OCI-LY1 (cell line): Measurements from ENCODE around the gene ZNF552.
"Not testable (repeated sequence)": the region's sequence is repeated elsewhere in the genome, so short reads cannot be mapped to it uniquely, and the experiment has no call there.

Experiments
- H2AFZ ChIP-seq: fragments of 200-600 bp; sonication (generic), shearing (Covaris generic); 2 replicates; pipeline ENCODE4 v1.6.0; 2014; ENCODE audit warnings: antibody characterized with exemption, mild to moderate bottlenecking, low read length
- H3F3A ChIP-seq: fragments of 200-600 bp; sonication (generic), shearing (Covaris generic); 2 replicates; pipeline ENCODE4 v1.6.0; 2014; ENCODE audit warnings: mild to moderate bottlenecking, antibody characterized with exemption, low read length, moderate library complexity; ENCODE audit not compliant: insufficient read depth
- H3K27ac ChIP-seq: fragments of 200-600 bp; sonication (generic); 2 replicates; pipeline ENCODE4 v1.5.1; 2014; ENCODE audit warnings: low read length, mixed run types, mild to moderate bottlenecking, low read depth; ENCODE audit not compliant: poor library complexity, severe bottlenecking
- H3K27me3 ChIP-seq: fragments of 200-600 bp; sonication (generic); 2 replicates; pipeline ENCODE4 v1.6.0; 2014; ENCODE audit warnings: antibody characterized with exemption, mild to moderate bottlenecking, low read length, moderate library complexity; ENCODE audit not compliant: insufficient read depth
- H3K36me3 ChIP-seq: fragments of 200-600 bp; sonication (generic); 2 replicates; pipeline ENCODE4 v1.6.1; 2014; ENCODE audit warnings: mild to moderate bottlenecking, antibody characterized with exemption, low read length, moderate library complexity, mixed read lengths; ENCODE audit not compliant: insufficient read depth
- H3K4me1 ChIP-seq: fragments of 200-600 bp; sonication (generic); 2 replicates; pipeline ENCODE4 v1.5.1; 2014; ENCODE audit warnings: mild to moderate bottlenecking, low read length, moderate library complexity; ENCODE audit not compliant: insufficient read depth, severe bottlenecking
- H3K4me2 ChIP-seq: fragments of 200-600 bp; sonication (generic), shearing (Covaris generic); 2 replicates; pipeline ENCODE4 v1.6.1; 2014; ENCODE audit warnings: low read length
- H3K4me3 ChIP-seq: fragments of 200-600 bp; sonication (generic); 2 replicates; pipeline ENCODE4 v1.5.1; 2014; ENCODE audit warnings: low read length, low read depth, mild to moderate bottlenecking, mixed read lengths; ENCODE audit not compliant: poor library complexity, severe bottlenecking
- H3K79me2 ChIP-seq: fragments of 200-600 bp; shearing (Covaris generic); 2 replicates; pipeline ENCODE4 v1.6.1; 2016; ENCODE audit warnings: mixed run types, low read length, mixed read lengths; ENCODE audit not compliant: insufficient read depth
- H3K9ac ChIP-seq: fragments of 200-600 bp; sonication (generic), shearing (Covaris generic); 2 replicates; pipeline ENCODE4 v1.6.1; 2014; ENCODE audit warnings: mild to moderate bottlenecking, low read length, mixed read lengths
- H3K9me2 ChIP-seq: fragments of 200-600 bp; sonication (generic), shearing (Covaris generic); 2 replicates; pipeline ENCODE4 v1.6.1; 2014; ENCODE audit warnings: low read depth, mild to moderate bottlenecking, low read length, mixed read lengths
- H3K9me3 ChIP-seq: fragments of 200-600 bp; shearing (Covaris generic); 2 replicates; pipeline ENCODE4 v1.6.1; 2014; ENCODE audit warnings: low read length, mixed read lengths
- H4K20me1 ChIP-seq: fragments of 200-600 bp; sonication (generic), shearing (Covaris generic); 2 replicates; pipeline ENCODE4 v1.6.0; 2016; ENCODE audit warnings: mild to moderate bottlenecking, low read length; ENCODE audit not compliant: insufficient read depth
- EZH2 ChIP-seq: fragments of 200-600 bp; sonication (generic), shearing (Covaris generic); IDR thresholded peaks from 2 replicates; pipeline ENCODE4 v1.8.0; 2017; ENCODE audit warnings: borderline replicate concordance, mixed run types, mild to moderate bottlenecking, antibody characterized with exemption, low read length, moderate library complexity, mixed read lengths
- TF ChIP-seq, protein P1 (sequence below): fragments of 200-600 bp; sonication (generic), shearing (Covaris generic); IDR thresholded peaks from 2 replicates; pipeline ENCODE4 v1.5.1; 2017; ENCODE audit warnings: mild to moderate bottlenecking, antibody characterized with exemption, low read length, moderate library complexity, mixed read lengths

The ZNF552 gene

DNA sequence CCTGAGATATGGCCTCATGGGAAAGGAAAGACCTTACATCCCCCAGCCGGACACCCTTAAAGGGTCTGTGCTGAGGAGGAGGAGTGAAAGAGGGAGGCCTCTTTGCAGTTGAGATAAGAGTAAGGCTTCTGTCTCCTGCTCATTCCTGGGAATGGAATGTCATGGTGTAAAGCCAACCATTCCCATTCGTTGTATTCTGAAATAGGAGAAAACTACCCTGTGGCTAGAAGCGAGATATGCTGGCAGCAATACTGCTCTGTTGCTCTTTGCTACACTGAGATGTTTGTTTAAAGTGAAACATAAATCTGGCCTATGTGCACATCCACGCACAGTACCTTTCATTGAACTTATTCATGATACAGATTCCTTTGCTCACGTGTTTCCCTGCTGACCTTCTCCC, 14.6 kb upstream of the ZNF552 start:
- Histone ChIP-seq H3K27ac (no peak overlapping the region), H3K27me3 (no peaks in the 10 kb centered on the region), H3K79me2 (peaks cover 58% of the 10 kb centered on the region), H3K4me3 (no peak overlapping the region), H2AFZ (no peak overlapping the region), H3K9me2 (no peaks in the 10 kb centered on the region), H3F3A (no peaks in the 10 kb centered on the region), H3K4me2 (no peak overlapping the region), H3K36me3 (peaks cover 54% of the 10 kb centered on the region), H3K9me3 (no peaks in the 10 kb centered on the region), H3K4me1 (no peaks in the 10 kb centered on the region), H4K20me1 (no peaks in the 10 kb centered on the region), H3K9ac (no peak overlapping the region)
- no peak for TF ChIP-seq EZH2
- TF ChIP-seq, protein P1, sequence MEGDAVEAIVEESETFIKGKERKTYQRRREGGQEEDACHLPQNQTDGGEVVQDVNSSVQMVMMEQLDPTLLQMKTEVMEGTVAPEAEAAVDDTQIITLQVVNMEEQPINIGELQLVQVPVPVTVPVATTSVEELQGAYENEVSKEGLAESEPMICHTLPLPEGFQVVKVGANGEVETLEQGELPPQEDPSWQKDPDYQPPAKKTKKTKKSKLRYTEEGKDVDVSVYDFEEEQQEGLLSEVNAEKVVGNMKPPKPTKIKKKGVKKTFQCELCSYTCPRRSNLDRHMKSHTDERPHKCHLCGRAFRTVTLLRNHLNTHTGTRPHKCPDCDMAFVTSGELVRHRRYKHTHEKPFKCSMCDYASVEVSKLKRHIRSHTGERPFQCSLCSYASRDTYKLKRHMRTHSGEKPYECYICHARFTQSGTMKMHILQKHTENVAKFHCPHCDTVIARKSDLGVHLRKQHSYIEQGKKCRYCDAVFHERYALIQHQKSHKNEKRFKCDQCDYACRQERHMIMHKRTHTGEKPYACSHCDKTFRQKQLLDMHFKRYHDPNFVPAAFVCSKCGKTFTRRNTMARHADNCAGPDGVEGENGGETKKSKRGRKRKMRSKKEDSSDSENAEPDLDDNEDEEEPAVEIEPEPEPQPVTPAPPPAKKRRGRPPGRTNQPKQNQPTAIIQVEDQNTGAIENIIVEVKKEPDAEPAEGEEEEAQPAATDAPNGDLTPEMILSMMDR = no peak

DNA sequence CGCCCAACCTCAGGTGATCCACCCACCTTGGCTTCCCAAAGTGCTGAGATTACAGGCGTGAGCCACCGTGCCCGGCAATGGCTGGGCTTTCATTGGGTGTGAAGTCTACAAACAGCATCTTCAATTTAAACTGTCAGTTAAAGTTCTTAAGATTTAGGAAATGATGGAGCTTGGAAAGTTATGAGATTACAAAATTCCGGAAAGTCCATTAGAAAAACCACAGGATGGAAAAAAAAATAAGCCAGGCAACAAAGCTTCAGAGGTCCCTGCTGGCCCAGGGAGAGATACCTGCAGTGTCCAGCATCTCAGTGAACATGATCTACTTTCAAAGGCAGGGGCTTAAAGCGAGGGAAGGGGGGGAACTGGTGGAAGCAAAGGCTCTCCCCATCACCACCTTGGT, 10.8 kb upstream of the ZNF552 start:
- no peaks in the 10 kb centered on the region for H3F3A ChIP-seq
- H3K9me2 ChIP-seq = no peaks in the 10 kb centered on the region
- H3K9me3 ChIP-seq = no peaks in the 10 kb centered on the region
- no peaks in the 10 kb centered on the region for H4K20me1 ChIP-seq
- H3K27me3 ChIP-seq = no peaks in the 10 kb centered on the region
- H3K4me1 ChIP-seq = peaks cover 16% of the 10 kb centered on the region
- H3K27ac ChIP-seq = no peak overlapping the region
- no peak overlapping the region for H3K4me3 ChIP-seq
- no peak overlapping the region for H2AFZ ChIP-seq
- peaks cover 77% of the 10 kb centered on the region for H3K36me3 ChIP-seq
- H3K4me2 ChIP-seq = no peak overlapping the region
- no peak overlapping the region for H3K9ac ChIP-seq
- H3K79me2 ChIP-seq = peaks cover 66% of the 10 kb centered on the region
- TF ChIP-seq, protein P1 = no peak
- no peak for TF ChIP-seq EZH2

DNA sequence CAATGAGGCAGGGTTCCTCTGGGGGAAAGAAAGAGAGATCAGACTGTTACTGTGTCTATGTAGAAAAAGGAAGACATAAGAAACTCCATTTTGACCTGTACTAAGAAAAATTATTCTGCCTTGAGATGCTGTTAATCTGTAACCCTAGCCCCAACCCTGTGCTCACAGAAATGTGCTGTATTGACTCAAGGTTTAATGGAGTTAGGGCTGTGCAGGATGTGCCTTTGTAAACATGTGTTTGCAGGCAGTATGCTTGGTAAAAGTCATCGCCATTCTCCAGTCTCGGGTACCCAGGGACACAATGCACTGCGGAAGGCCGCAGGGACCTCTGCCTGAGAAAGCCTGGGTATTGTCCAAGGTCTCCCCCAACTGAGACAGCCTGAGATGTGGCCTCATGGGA, 8.9 kb upstream of the ZNF552 start:
- H4K20me1 ChIP-seq, H3K9ac ChIP-seq, H3F3A ChIP-seq, H3K4me3 ChIP-seq, H3K9me3 ChIP-seq, H3K4me2 ChIP-seq, H3K9me2 ChIP-seq, H3K27ac ChIP-seq, H2AFZ ChIP-seq, H3K27me3 ChIP-seq: not testable (repeated sequence)
- Histone ChIP-seq H3K36me3 (peaks cover 59% of the 10 kb centered on the region), H3K79me2 (peaks cover 65% of the 10 kb centered on the region), H3K4me1 (peaks cover 24% of the 10 kb centered on the region)

DNA sequence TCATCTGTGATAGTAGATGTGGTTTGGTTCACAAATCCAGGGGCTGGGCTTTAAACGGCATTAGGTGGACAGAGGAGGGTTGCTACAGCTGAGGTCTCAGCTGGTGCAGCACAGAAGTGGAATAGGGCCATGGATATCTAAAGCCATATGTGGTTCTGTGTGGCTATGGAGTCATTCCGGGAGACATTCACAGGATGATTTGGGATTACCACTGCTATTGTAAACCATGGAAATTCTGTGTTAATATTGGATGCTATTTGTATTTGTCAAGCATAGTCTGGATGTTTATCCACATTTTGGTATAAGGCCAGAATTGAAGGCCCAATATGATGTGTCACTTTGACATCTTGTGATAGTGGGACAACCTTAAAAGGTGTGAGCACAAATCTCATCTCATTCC, 8.4 kb upstream of the ZNF552 start:
- not testable (repeated sequence) for H3K4me3 ChIP-seq, H3F3A ChIP-seq, H3K4me2 ChIP-seq, H3K27ac ChIP-seq, H3K27me3 ChIP-seq, H3K9ac ChIP-seq, H3K9me3 ChIP-seq, H2AFZ ChIP-seq, H4K20me1 ChIP-seq, H3K9me2 ChIP-seq
- Histone ChIP-seq H3K36me3 (peaks cover 56% of the 10 kb centered on the region), H3K79me2 (peaks cover 64% of the 10 kb centered on the region), H3K4me1 (peaks cover 28% of the 10 kb centered on the region)

DNA sequence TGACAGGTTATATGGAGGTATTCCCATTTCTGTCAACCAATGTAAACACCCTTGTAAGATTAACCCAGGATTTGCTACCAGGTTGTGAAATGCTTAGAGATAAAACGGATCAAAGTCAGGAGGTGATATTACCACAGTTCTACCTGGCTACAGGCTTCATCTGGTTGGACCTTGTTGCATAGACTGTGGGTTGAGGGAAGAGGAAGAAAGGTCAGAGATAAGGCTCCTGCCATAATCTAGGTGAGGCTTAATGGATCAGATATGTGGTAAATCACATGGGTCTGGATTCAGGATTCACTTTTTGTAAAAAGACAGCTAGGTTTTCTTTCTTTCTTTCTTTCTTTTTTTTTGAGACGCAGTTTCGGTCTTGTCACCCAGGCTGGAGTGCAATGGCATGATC, 6.8 kb upstream of the ZNF552 start:
- H3K27ac ChIP-seq, H3K4me2 ChIP-seq, H3F3A ChIP-seq, H3K4me3 ChIP-seq, H3K27me3 ChIP-seq, H2AFZ ChIP-seq, H4K20me1 ChIP-seq, H3K9me3 ChIP-seq, H3K9ac ChIP-seq, H3K9me2 ChIP-seq: not testable (repeated sequence)
- Histone ChIP-seq H3K36me3 (peaks cover 46% of the 10 kb centered on the region), H3K79me2 (peaks cover 55% of the 10 kb centered on the region), H3K4me1 (peaks cover 29% of the 10 kb centered on the region)

DNA sequence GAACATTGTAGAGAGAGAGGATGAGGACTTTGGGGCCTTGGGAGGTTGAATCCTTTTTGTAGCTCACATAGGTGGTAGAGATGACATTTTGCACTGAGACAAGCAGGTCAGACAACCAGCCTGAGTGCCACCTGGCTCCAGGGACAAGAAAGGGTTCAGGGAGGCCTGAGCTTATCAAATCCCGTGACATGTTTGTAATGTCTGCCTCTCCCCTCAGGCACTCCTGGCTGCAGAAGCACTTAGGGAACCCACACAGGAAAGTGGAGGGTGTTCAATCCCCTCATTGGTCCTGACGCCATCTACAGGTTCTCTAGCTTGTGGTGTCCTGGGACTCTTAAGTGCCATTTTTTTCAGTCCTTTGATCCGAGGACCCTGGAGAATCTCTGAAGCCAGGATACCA, 6.4 kb upstream of the ZNF552 start:
- not testable (repeated sequence) for H3K27me3 ChIP-seq, H3K27ac ChIP-seq, H4K20me1 ChIP-seq, H3K9me3 ChIP-seq, H3F3A ChIP-seq, H3K9me2 ChIP-seq, H2AFZ ChIP-seq
- Histone ChIP-seq H3K4me2 (peak overlapping the region; percentile 90), H3K79me2 (peaks cover 51% of the 10 kb centered on the region), H3K9ac (peak overlapping the region; percentile 98; the same call in 1 of the 2 replicates), H3K36me3 (peaks cover 42% of the 10 kb centered on the region), H3K4me3 (peak overlapping the region; percentile 98), H3K4me1 (peaks cover 29% of the 10 kb centered on the region)
